Fibroblast of lung (primary cell): ENCODE measurements around the gene OAS3.

Experiments
- EZH2 ChIP-seq: IDR thresholded peaks from 2 replicates; pipeline ENCODE4 v1.5.1; 2012; ENCODE audit warnings: low read length, control low read depth, mild to moderate bottlenecking; ENCODE audit errors: missing control alignments
- TF ChIP-seq, protein P1 (sequence below), 2 donors: IDR thresholded peaks in 1 of 2; conservative IDR thresholded peaks in 1 of 2; 1 replicate in 1 of 2; 2 replicates in 1 of 2; pipeline ENCODE4 v1.5.1; 2011 to 2012; ENCODE audit warnings: low read length in 2 of 2, control low read depth in 1 of 2, inconsistent platforms in 1 of 2, low read depth in 1 of 2, mild to moderate bottlenecking in 1 of 2

DNA sequence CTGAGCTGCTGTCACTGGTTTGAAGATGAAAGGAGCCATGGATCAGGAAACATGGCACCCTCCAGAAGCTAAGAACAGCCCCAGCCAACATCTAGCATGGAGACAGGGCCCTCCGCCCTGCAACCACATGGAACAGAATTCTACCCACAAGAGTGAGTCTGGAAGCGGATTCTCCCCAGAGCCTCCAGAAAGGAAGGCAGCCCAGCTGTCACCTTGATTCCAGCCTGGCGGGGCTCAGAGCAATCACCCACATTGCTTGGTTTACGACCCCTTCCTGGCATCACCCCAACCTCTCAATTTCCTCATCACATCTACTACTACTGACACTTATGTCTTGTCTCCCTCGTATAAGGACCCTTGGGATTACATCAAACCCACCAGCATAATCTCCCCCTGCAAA is 78.5 kb downstream of the OAS3 start:
- TF ChIP-seq EZH2, result no peak
- TF ChIP-seq, protein P1, sequence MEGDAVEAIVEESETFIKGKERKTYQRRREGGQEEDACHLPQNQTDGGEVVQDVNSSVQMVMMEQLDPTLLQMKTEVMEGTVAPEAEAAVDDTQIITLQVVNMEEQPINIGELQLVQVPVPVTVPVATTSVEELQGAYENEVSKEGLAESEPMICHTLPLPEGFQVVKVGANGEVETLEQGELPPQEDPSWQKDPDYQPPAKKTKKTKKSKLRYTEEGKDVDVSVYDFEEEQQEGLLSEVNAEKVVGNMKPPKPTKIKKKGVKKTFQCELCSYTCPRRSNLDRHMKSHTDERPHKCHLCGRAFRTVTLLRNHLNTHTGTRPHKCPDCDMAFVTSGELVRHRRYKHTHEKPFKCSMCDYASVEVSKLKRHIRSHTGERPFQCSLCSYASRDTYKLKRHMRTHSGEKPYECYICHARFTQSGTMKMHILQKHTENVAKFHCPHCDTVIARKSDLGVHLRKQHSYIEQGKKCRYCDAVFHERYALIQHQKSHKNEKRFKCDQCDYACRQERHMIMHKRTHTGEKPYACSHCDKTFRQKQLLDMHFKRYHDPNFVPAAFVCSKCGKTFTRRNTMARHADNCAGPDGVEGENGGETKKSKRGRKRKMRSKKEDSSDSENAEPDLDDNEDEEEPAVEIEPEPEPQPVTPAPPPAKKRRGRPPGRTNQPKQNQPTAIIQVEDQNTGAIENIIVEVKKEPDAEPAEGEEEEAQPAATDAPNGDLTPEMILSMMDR (conservative IDR thresholded peaks at IDR 0.05 in 1 of 2, IDR thresholded peaks at IDR 0.05 in 1 of 2; ENCODE audit: low read depth in 1 of 2, low read length in 2 of 2), result no peak
